Peyer's patch (tissue), 4 donors: ENCODE measurements around the gene NOL9. TPM values are rescaled to one million over a fixed set of nuclear protein-coding genes. Genes with fewer than 3 reads are reported as not detected.

Experiments used
- DNase-seq, 3 donors: peaks; one replicate each; pipeline ENCODE4 v3.0.0-alpha.2; 2017 to 2019
- H3K27ac ChIP-seq, 4 donors: fragments of 200-600 bp; sonication (generic); one replicate each; pipeline ENCODE4 v1.5.1; 2016 to 2019
- H3K27me3 ChIP-seq, 2 donors: fragments of 200-600 bp; sonication (generic); one replicate each; pipeline ENCODE4 v1.5.1; 2019
- H3K36me3 ChIP-seq, 3 donors: fragments of 200-600 bp; sonication (generic); one replicate each; pipeline ENCODE4 v1.5.1; 2016 to 2019
- H3K4me1 ChIP-seq, 4 donors: fragments of 200-600 bp; sonication (generic); one replicate each; pipeline ENCODE4 v1.5.1; 2016 to 2019
- H3K4me3 ChIP-seq, 4 donors: fragments of 200-600 bp; sonication (generic); 1 replicate in 3 of 4; 2 replicates in 1 of 4; pipeline ENCODE4 v1.5.1; 2016 to 2019; ENCODE audit warnings: mild to moderate bottlenecking in 1 of 4
- H3K9me3 ChIP-seq, 4 donors: fragments of 200-600 bp; sonication (generic); one replicate each; pipeline ENCODE4 v1.5.1; 2016 to 2019; ENCODE audit warnings: mild to moderate bottlenecking in 1 of 4
- POLR2A ChIP-seq, 2 donors: fragments of 450-650 bp; IDR thresholded peaks; one replicate each; pipeline ENCODE4 v1.5.1; 2017; ENCODE audit warnings: antibody characterized with exemption in 2 of 2, mild to moderate bottlenecking in 2 of 2, moderate library complexity in 2 of 2
- total RNA-seq, 4 donors: library from RNA; depleted of rRNA; stranded (reverse); fragments of >200 nt; gene quantifications; one replicate each; pipeline ENCODE4 v1.1.0, GENCODE V29; 2016
- TF ChIP-seq, protein P1 (sequence below), 6 experiments: fragments of 450-650 bp in 4 of 6; fragments of 200-600 bp in 2 of 6; sonication (generic) in 1 of 6; IDR thresholded peaks; one replicate each; pipeline ENCODE4 v1.5.1; 2017 to 2019; ENCODE audit warnings: antibody characterized with exemption in 6 of 6, mild to moderate bottlenecking in 3 of 6, moderate library complexity in 1 of 6

Gene NOL9
- total RNA-seq, 4 donors from 2014 or later = 19.0 to 28.0 (median 22.5) TPM

DNA sequence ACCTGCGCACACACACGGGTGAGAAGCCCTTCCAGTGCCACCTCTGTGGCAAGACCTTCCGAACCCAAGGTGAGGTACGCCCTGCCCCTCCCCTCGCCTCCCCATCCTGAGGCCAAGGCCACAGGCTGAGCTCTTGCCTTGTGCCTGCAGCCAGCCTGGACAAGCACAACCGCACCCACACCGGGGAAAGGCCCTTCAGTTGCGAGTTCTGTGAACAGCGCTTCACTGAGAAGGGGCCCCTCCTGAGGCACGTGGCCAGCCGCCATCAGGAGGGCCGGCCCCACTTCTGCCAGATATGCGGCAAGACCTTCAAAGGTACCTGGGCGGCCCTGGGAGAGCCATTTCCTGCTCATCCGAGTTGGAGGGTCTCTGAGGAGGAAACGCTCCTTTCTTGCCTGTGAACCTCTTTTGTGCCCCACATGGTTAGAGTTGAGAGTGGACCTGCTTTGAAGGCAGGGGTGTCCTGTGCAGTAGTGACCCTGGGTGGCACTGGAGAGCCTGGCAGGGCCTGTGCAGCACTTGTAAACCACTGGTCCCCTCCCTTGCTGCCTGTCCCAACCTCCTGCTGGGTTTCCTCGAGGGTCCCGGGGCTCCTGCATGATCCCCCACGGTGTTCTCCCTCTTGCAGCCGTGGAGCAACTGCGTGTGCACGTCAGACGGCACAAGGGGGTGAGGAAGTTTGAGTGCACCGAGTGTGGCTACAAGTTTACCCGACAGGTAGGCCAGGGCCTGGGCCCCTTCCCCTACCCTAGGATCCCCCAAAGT, 34.0 kb upstream of the NOL9 start:
- DNase-seq = no peak

DNA sequence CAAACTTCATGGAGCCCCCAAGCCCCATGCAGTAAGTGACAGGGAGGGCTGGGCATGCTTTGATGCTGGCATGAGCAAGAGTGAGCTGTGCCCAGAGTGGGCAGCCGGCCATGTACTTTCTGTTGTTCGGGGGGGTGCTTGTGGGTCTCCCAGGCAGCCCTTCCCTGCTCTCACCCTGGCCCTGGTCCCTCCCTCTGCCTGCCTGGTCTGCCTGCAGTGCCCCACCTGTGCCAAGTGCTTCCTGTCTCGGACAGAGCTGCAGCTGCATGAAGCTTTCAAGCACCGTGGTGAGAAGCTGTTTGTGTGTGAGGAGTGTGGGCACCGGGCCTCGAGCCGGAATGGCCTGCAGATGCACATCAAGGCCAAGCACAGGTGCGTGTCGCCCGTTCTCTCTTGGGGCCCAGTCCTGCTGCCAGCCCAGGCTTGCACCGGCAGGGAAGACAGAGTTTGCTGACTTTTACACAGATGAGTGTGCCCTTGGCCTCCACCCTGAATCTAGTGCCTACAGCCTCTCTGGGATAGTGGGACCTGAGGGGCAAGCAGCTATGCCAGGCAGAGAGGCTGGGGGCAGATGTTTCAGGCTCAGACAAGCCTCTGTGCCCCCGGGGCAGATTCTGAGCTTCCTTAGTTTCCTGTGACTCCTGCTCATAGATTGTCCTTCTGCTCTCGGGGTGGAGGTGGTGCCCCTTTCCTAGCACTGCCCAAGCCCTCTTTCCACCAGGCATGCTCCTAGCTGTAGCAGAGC, 33.1 kb upstream of the NOL9 start:
- peaks cover 0 to 8% (median 0%) of the 10 kb centered on the region in 4 donors for H3K4me1 ChIP-seq
- H3K36me3 ChIP-seq = peaks cover 0 to 42% (median 0%) of the 10 kb centered on the region in 3 donors
- DNase-seq = no peak

More for the DNA sequence above, 34.0 kb upstream of the NOL9 start:
- no peaks in the 10 kb centered on the region for H3K4me1 ChIP-seq
- no peak overlapping the region for H3K27ac ChIP-seq
- no peak for TF ChIP-seq POLR2A (IDR thresholded peaks at IDR 0.05)
- TF ChIP-seq, protein P1, sequence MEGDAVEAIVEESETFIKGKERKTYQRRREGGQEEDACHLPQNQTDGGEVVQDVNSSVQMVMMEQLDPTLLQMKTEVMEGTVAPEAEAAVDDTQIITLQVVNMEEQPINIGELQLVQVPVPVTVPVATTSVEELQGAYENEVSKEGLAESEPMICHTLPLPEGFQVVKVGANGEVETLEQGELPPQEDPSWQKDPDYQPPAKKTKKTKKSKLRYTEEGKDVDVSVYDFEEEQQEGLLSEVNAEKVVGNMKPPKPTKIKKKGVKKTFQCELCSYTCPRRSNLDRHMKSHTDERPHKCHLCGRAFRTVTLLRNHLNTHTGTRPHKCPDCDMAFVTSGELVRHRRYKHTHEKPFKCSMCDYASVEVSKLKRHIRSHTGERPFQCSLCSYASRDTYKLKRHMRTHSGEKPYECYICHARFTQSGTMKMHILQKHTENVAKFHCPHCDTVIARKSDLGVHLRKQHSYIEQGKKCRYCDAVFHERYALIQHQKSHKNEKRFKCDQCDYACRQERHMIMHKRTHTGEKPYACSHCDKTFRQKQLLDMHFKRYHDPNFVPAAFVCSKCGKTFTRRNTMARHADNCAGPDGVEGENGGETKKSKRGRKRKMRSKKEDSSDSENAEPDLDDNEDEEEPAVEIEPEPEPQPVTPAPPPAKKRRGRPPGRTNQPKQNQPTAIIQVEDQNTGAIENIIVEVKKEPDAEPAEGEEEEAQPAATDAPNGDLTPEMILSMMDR (IDR thresholded peaks at IDR 0.05) = no peak
- no peak overlapping the region for H3K4me3 ChIP-seq
- no peaks in the 10 kb centered on the region for H3K27me3 ChIP-seq
- no peaks in the 10 kb centered on the region for H3K9me3 ChIP-seq
- H3K36me3 ChIP-seq = peaks cover 0 to 51% (median 0%) of the 10 kb centered on the region in 3 donors

DNA sequence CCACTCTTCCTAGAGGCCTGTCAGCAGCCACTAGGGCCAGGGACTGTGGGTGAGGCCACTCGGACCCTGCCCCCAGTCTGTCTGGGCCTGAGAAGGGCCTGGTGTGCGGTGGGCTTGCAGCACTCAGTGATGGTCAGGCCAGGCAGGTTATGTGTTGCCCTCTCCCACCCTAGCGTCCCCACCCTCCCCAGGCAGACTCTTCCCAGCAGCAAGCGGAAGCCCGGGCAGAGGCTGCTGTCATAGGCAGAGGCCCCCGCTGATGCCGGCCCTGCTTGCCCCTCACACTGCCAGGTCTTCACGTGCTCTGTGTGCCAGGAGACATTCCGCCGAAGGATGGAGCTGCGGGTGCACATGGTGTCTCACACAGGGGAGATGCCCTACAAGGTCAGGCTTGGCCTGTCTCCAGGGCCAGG, 32.1 kb upstream of the NOL9 start:
- no peak for DNase-seq
- Histone ChIP-seq H3K4me1 (peaks cover 0 to 19% (median 2%) of the 10 kb centered on the region in 4 donors), H3K27me3 (no peaks in the 10 kb centered on the region), H3K9me3 (no peaks in the 10 kb centered on the region), H3K36me3 (peaks cover 0 to 41% (median 0%) of the 10 kb centered on the region in 3 donors), H3K4me3 (no peak overlapping the region), H3K27ac (no peak overlapping the region)
- TF ChIP-seq POLR2A (IDR thresholded peaks at IDR 0.05) = no peak
- TF ChIP-seq, protein P1 (IDR thresholded peaks at IDR 0.05) = no peak

More for the DNA sequence above, 33.1 kb upstream of the NOL9 start:
- no peaks in the 10 kb centered on the region for H3K27me3 ChIP-seq
- TF ChIP-seq POLR2A (IDR thresholded peaks at IDR 0.05) = no peak
- TF ChIP-seq, protein P1 (IDR thresholded peaks at IDR 0.05) = no peak
- no peak overlapping the region for H3K27ac ChIP-seq
- H3K9me3 ChIP-seq = no peaks in the 10 kb centered on the region
- H3K4me3 ChIP-seq = no peak overlapping the region

DNA sequence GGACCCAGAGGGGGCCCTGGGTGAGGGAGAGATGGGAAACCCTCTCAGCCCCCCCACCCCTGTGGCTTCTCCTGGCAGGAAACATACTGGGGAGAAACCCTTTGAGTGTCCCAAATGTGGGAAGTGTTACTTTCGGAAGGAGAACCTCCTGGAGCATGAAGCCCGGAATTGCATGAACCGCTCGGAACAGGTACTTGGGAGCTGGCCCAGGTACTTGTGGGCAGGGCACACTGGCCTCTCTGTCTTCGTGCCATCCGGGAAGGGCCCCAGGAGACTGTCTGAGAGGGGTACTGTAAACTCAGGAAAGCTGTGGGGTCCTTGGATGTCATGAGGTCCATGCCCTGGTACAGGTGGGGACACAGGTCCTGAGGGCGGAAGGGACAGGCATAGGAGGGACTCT, 31.5 kb upstream of the NOL9 start:
- Histone ChIP-seq H3K27ac (no peak overlapping the region), H3K4me3 (no peak overlapping the region), H3K27me3 (no peaks in the 10 kb centered on the region), H3K36me3 (peaks cover 0 to 35% (median 0%) of the 10 kb centered on the region in 3 donors), H3K9me3 (no peaks in the 10 kb centered on the region), H3K4me1 (peaks cover 3 to 24% (median 7%) of the 10 kb centered on the region in 4 donors)
- DNase-seq = no peak
- TF ChIP-seq, protein P1 (IDR thresholded peaks at IDR 0.05) = no peak
- no peak for TF ChIP-seq POLR2A (IDR thresholded peaks at IDR 0.05)

DNA sequence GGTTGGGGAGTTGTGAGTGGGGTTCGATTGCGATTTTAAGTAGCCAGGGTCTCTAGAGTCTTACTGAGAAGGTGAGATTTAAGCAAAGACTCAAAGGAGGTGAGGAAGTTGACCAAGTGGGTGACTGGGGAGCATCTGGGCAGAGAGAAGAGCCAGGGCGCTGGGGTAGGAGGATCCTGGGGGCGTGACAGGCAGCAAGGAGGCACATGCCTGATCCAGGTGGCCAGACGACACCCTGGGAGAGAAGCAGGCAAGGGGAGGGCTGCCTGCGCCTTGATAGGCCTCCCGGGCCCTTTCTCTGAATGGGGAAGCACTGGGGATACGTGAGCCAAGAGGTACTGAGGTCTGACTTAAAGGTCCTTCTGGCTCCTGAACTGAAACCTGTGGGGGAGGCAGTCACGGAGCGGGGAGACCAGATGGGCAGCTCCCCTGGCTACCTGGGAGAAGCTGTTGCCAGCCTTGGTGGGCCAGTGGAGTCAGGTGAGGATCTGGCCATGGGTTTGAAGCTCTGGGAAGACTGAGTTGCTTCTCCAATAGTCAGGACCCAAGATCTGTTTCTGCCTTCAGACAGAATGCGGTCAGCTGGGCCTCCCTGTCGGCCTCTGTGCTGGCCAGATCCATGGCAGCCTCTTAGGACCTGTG, 30.9 kb upstream of the NOL9 start:
- Histone ChIP-seq H3K4me1 (peaks cover 8 to 31% (median 12%) of the 10 kb centered on the region in 4 donors), H3K4me3 (no peak overlapping the region), H3K36me3 (peaks cover 0 to 31% (median 0%) of the 10 kb centered on the region in 3 donors), H3K27me3 (no peaks in the 10 kb centered on the region), H3K9me3 (no peaks in the 10 kb centered on the region), H3K27ac (no peak overlapping the region)
- no peak for DNase-seq
- TF ChIP-seq, protein P1 (IDR thresholded peaks at IDR 0.05) = peak in 1 of 6 experiments; percentile 16
- no peak for TF ChIP-seq POLR2A (IDR thresholded peaks at IDR 0.05)
